Subcutaneous adipose tissue (tissue), 4 donors: ENCODE data around the gene DLG5. TPM values are rescaled to one million over a fixed set of nuclear protein-coding genes. Genes with fewer than 3 reads are reported as not detected.

Experiments
- CTCF ChIP-seq: fragments of 450-650 bp; IDR thresholded peaks from one replicate; pipeline ENCODE4 v1.5.1; 2016; ENCODE audit warnings: low read depth, mild to moderate bottlenecking, control low read depth, antibody characterized with exemption, moderate library complexity
- total RNA-seq, 4 donors: library from RNA; depleted of rRNA; stranded (reverse); fragments of >200 nt; gene quantifications; one replicate each; pipeline ENCODE4 v1.1.0, GENCODE V29; 2016

The DLG5 gene
- total RNA-seq, 4 donors from 2014 or later = 23.0 to 59.5 (median 33.7) TPM

- TF ChIP-seq CTCF = no peak
These were observed 5.6 kb upstream of the DLG5 start for GRCh38 chr10:77932016-77932715.

GRCh38 chr10:77927402-77928246, 1.1 kb upstream of the DLG5 start:
- TF ChIP-seq CTCF = no peak

- no peak for TF ChIP-seq CTCF
These were observed 575 bp downstream of the DLG5 start for GRCh38 chr10:77925795-77926565.

GRCh38 chr10:77925410-77925794, 1.2 kb downstream of the DLG5 start:
- no peak for TF ChIP-seq CTCF

- no peak for TF ChIP-seq CTCF
These were observed 3.9 kb downstream of the DLG5 start for GRCh38 chr10:77922566-77923179.

- no peak for TF ChIP-seq CTCF
These were observed 4.5 kb downstream of the DLG5 start for GRCh38 chr10:77922055-77922454.
